Suprapubic skin (tissue), 3 donors: ENCODE measurements around the gene ADA.

ENCODE experiments used
- EP300 ChIP-seq: sonication (generic); formaldehyde crosslinking; IDR thresholded peaks from one replicate; pipeline ENCODE4 v1.6.1; 2017; ENCODE audit warnings: antibody characterized with exemption
- TF ChIP-seq, protein P1 (sequence below), 2 donors: fragments of 200-600 bp in 1 of 2; fragments of 450-650 bp in 1 of 2; sonication (generic) in 1 of 2; IDR thresholded peaks; one replicate each; pipeline ENCODE4 v1.5.1; 2016 to 2019; ENCODE audit warnings: antibody characterized with exemption in 2 of 2, mild to moderate bottlenecking in 1 of 2, moderate library complexity in 1 of 2

DNA sequence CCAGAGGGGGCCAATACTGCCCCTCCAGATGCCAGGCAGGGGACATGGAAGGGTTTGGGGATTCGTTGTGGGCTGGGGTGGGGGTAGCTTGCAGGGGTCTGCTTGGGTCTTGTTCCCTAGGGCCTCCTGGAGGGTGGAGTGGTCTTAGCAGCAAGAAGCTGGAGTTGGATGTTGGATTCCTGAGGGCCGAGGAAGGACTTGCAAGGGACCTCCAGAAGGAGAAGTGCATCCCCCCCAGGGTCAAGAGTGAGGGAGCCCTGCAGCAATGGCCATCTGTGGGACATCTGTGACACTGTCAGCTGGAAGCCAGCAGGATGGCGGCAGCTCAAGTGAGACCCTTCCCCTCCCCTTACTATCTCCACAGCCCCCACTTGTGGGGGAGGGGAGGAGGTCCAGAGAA, 38.3 kb upstream of the ADA start:
- TF ChIP-seq, protein P1, sequence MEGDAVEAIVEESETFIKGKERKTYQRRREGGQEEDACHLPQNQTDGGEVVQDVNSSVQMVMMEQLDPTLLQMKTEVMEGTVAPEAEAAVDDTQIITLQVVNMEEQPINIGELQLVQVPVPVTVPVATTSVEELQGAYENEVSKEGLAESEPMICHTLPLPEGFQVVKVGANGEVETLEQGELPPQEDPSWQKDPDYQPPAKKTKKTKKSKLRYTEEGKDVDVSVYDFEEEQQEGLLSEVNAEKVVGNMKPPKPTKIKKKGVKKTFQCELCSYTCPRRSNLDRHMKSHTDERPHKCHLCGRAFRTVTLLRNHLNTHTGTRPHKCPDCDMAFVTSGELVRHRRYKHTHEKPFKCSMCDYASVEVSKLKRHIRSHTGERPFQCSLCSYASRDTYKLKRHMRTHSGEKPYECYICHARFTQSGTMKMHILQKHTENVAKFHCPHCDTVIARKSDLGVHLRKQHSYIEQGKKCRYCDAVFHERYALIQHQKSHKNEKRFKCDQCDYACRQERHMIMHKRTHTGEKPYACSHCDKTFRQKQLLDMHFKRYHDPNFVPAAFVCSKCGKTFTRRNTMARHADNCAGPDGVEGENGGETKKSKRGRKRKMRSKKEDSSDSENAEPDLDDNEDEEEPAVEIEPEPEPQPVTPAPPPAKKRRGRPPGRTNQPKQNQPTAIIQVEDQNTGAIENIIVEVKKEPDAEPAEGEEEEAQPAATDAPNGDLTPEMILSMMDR (IDR thresholded peaks at IDR 0.05) = no peak
- no peak for TF ChIP-seq EP300
